Measurements from ENCODE around the gene LRRIQ4. TPM values are rescaled to one million over a fixed set of nuclear protein-coding genes. Genes with fewer than 3 reads are reported as not detected.

The LRRIQ4 gene
- total and polyA plus RNA-seq, 4 donors = 0.19 to 0.28 (median 0.23) TPM

- 83% methylated on average over 2 of the region's 4 CpGs for WGBS (ENCODE audit: insufficient coverage)
- DNase-seq (ENCODE audit: low read depth in 4 of 6, low spot score in 6 of 6) = no peak
- Histone ChIP-seq H3K4me1 (ENCODE audit: control insufficient read depth, insufficient read depth, low read length) (no peaks in the 10 kb centered on the region), H3K9me3 (ENCODE audit: control insufficient read depth, insufficient read depth, low read length) (no peaks in the 10 kb centered on the region), H3K27ac (ENCODE audit: low read depth, low read length) (no peak overlapping the region), H3K27me3 (ENCODE audit: control insufficient read depth, insufficient read depth, low read length) (no peaks in the 10 kb centered on the region), H3K36me3 (ENCODE audit: control insufficient read depth, insufficient read depth, low read length) (no peaks in the 10 kb centered on the region), H3K4me3 (ENCODE audit: low read depth, low read length) (no peak overlapping the region)
Observed at GRCh38 chr3:169847896-169848295, 35.2 kb downstream of the LRRIQ4 start.

GRCh38 chr3:169848741-169849140, 36.1 kb downstream of the LRRIQ4 start:
- Histone ChIP-seq H3K4me3 (ENCODE audit: low read depth, low read length) (no peak overlapping the region), H3K9me3 (ENCODE audit: control insufficient read depth, insufficient read depth, low read length) (no peaks in the 10 kb centered on the region), H3K27ac (ENCODE audit: low read depth, low read length) (no peak overlapping the region), H3K36me3 (ENCODE audit: control insufficient read depth, insufficient read depth, low read length) (no peaks in the 10 kb centered on the region), H3K4me1 (ENCODE audit: control insufficient read depth, insufficient read depth, low read length) (no peaks in the 10 kb centered on the region), H3K27me3 (ENCODE audit: control insufficient read depth, insufficient read depth, low read length) (no peaks in the 10 kb centered on the region)
- 100% methylated on average over 2 of the region's 3 CpGs for WGBS (ENCODE audit: insufficient coverage)
- no peak for DNase-seq (ENCODE audit: low read depth in 4 of 6, low spot score in 6 of 6)

- H3K4me1 ChIP-seq (ENCODE audit: control insufficient read depth, insufficient read depth, low read length) = no peaks in the 10 kb centered on the region
- H3K4me3 ChIP-seq (ENCODE audit: low read depth, low read length) = no peak overlapping the region
- H3K27me3 ChIP-seq (ENCODE audit: control insufficient read depth, insufficient read depth, low read length) = no peaks in the 10 kb centered on the region
- H3K27ac ChIP-seq (ENCODE audit: low read depth, low read length) = no peak overlapping the region
- H3K9me3 ChIP-seq (ENCODE audit: control insufficient read depth, insufficient read depth, low read length) = no peaks in the 10 kb centered on the region
- H3K36me3 ChIP-seq (ENCODE audit: control insufficient read depth, insufficient read depth, low read length) = no peaks in the 10 kb centered on the region
- DNase-seq (ENCODE audit: low read depth in 4 of 6, low spot score in 6 of 6) = no peak
Observed at GRCh38 chr3:169850618-169851017, 37.9 kb downstream of the LRRIQ4 start.

- no peak overlapping the region for H3K4me3 ChIP-seq (ENCODE audit: low read depth, low read length)
- no peaks in the 10 kb centered on the region for H3K36me3 ChIP-seq (ENCODE audit: control insufficient read depth, insufficient read depth, low read length)
- no peaks in the 10 kb centered on the region for H3K4me1 ChIP-seq (ENCODE audit: control insufficient read depth, insufficient read depth, low read length)
- no peaks in the 10 kb centered on the region for H3K9me3 ChIP-seq (ENCODE audit: control insufficient read depth, insufficient read depth, low read length)
- no peaks in the 10 kb centered on the region for H3K27me3 ChIP-seq (ENCODE audit: control insufficient read depth, insufficient read depth, low read length)
- WGBS (ENCODE audit: insufficient coverage) = no CpG with 5 or more reads among the region's 3 CpGs
- DNase-seq (ENCODE audit: low read depth in 4 of 6, low spot score in 6 of 6) = no peak
- H3K27ac ChIP-seq (ENCODE audit: low read depth, low read length) = no peak overlapping the region
Observed at GRCh38 chr3:169855514-169855913, 42.8 kb downstream of the LRRIQ4 start.

GRCh38 chr3:169857811-169858210, 45.1 kb downstream of the LRRIQ4 start:
- H3K4me1 ChIP-seq (ENCODE audit: control insufficient read depth, insufficient read depth, low read length) = no peaks in the 10 kb centered on the region
- H3K27ac ChIP-seq (ENCODE audit: low read depth, low read length) = no peak overlapping the region
- H3K27me3 ChIP-seq (ENCODE audit: control insufficient read depth, insufficient read depth, low read length) = no peaks in the 10 kb centered on the region
- 83% methylated on average over 1 of the region's 2 CpGs for WGBS (ENCODE audit: insufficient coverage)
- no peaks in the 10 kb centered on the region for H3K9me3 ChIP-seq (ENCODE audit: control insufficient read depth, insufficient read depth, low read length)
- DNase-seq (ENCODE audit: low read depth in 4 of 6, low spot score in 6 of 6) = no peak
- H3K36me3 ChIP-seq (ENCODE audit: control insufficient read depth, insufficient read depth, low read length) = no peaks in the 10 kb centered on the region
- no peak overlapping the region for H3K4me3 ChIP-seq (ENCODE audit: low read depth, low read length)

- 52% methylated on average over 5 of the region's 5 CpGs for WGBS (ENCODE audit: insufficient coverage)
- H3K4me3 ChIP-seq (ENCODE audit: low read depth, low read length) = no peak overlapping the region
- H3K9me3 ChIP-seq (ENCODE audit: control insufficient read depth, insufficient read depth, low read length) = no peaks in the 10 kb centered on the region
- H3K36me3 ChIP-seq (ENCODE audit: control insufficient read depth, insufficient read depth, low read length) = no peaks in the 10 kb centered on the region
- no peak for DNase-seq (ENCODE audit: low read depth in 4 of 6, low spot score in 6 of 6)
- no peak overlapping the region for H3K27ac ChIP-seq (ENCODE audit: low read depth, low read length)
- H3K4me1 ChIP-seq (ENCODE audit: control insufficient read depth, insufficient read depth, low read length) = no peaks in the 10 kb centered on the region
- H3K27me3 ChIP-seq (ENCODE audit: control insufficient read depth, insufficient read depth, low read length) = no peaks in the 10 kb centered on the region
Observed at GRCh38 chr3:169861871-169862270, 49.2 kb downstream of the LRRIQ4 start.

GRCh38 chr3:169863458-169863899, 50.8 kb downstream of the LRRIQ4 start:
- Histone ChIP-seq H3K9me3 (ENCODE audit: control insufficient read depth, insufficient read depth, low read length) (no peaks in the 10 kb centered on the region), H3K27ac (ENCODE audit: low read depth, low read length) (no peak overlapping the region), H3K4me1 (ENCODE audit: control insufficient read depth, insufficient read depth, low read length) (no peaks in the 10 kb centered on the region), H3K4me3 (ENCODE audit: low read depth, low read length) (no peak overlapping the region), H3K27me3 (ENCODE audit: control insufficient read depth, insufficient read depth, low read length) (no peaks in the 10 kb centered on the region), H3K36me3 (ENCODE audit: control insufficient read depth, insufficient read depth, low read length) (no peaks in the 10 kb centered on the region)
- peak; percentile 28 to 86 (median 52) for DNase-seq (ENCODE audit: low read depth in 4 of 6, low spot score in 6 of 6)
- 8% methylated on average over 4 of the region's 6 CpGs for WGBS (ENCODE audit: insufficient coverage)

GRCh38 chr3:169864270-169864669, 51.6 kb downstream of the LRRIQ4 start:
- no peak for DNase-seq (ENCODE audit: low read depth in 4 of 6, low spot score in 6 of 6)
- Histone ChIP-seq H3K9me3 (ENCODE audit: control insufficient read depth, insufficient read depth, low read length) (no peaks in the 10 kb centered on the region), H3K4me3 (ENCODE audit: low read depth, low read length) (no peak overlapping the region), H3K27ac (ENCODE audit: low read depth, low read length) (no peak overlapping the region), H3K27me3 (ENCODE audit: control insufficient read depth, insufficient read depth, low read length) (no peaks in the 10 kb centered on the region), H3K36me3 (ENCODE audit: control insufficient read depth, insufficient read depth, low read length) (no peaks in the 10 kb centered on the region), H3K4me1 (ENCODE audit: control insufficient read depth, insufficient read depth, low read length) (no peaks in the 10 kb centered on the region)
- no CpG with 5 or more reads among the region's 2 CpGs for WGBS (ENCODE audit: insufficient coverage)

GRCh38 chr3:169865176-169865767, 52.6 kb downstream of the LRRIQ4 start:
- Histone ChIP-seq H3K36me3 (ENCODE audit: control insufficient read depth, insufficient read depth, low read length) (no peaks in the 10 kb centered on the region), H3K4me1 (ENCODE audit: control insufficient read depth, insufficient read depth, low read length) (no peaks in the 10 kb centered on the region), H3K27ac (ENCODE audit: low read depth, low read length) (no peak overlapping the region), H3K9me3 (ENCODE audit: control insufficient read depth, insufficient read depth, low read length) (no peaks in the 10 kb centered on the region), H3K4me3 (ENCODE audit: low read depth, low read length) (no peak overlapping the region), H3K27me3 (ENCODE audit: control insufficient read depth, insufficient read depth, low read length) (no peaks in the 10 kb centered on the region)
- WGBS (ENCODE audit: insufficient coverage) = 80% methylated on average over 5 of the region's 12 CpGs
- DNase-seq (ENCODE audit: low read depth in 4 of 6, low spot score in 6 of 6) = no peak

GRCh38 chr3:169867584-169868210, 55.0 kb downstream of the LRRIQ4 start:
- no peak for DNase-seq (ENCODE audit: low read depth in 4 of 6, low spot score in 6 of 6)
- WGBS (ENCODE audit: insufficient coverage) = 100% methylated on average over 2 of the region's 3 CpGs

More at GRCh38 chr3:169867584-169868210, 55.0 kb downstream of the LRRIQ4 start:
- Histone ChIP-seq H3K36me3 (ENCODE audit: control insufficient read depth, insufficient read depth, low read length) (no peaks in the 10 kb centered on the region), H3K27me3 (ENCODE audit: control insufficient read depth, insufficient read depth, low read length) (no peaks in the 10 kb centered on the region), H3K4me1 (ENCODE audit: control insufficient read depth, insufficient read depth, low read length) (no peaks in the 10 kb centered on the region), H3K9me3 (ENCODE audit: control insufficient read depth, insufficient read depth, low read length) (no peaks in the 10 kb centered on the region), H3K4me3 (ENCODE audit: low read depth, low read length) (no peak overlapping the region), H3K27ac (ENCODE audit: low read depth, low read length) (no peak overlapping the region)

Data from spinal cord (tissue), 10 donors.